GM12878 (cell line): Measurements from ENCODE around the gene DTX1.

ENCODE experiments used
- CTCF ChIP-seq, 3 experiments: IDR thresholded peaks in 2 of 3; conservative IDR thresholded peaks in 1 of 3; 2 replicates each; pipeline ENCODE4 v1.5.1; 2011; ENCODE audit warnings: low read depth in 3 of 3, low read length in 3 of 3, mild to moderate bottlenecking in 3 of 3, control low read depth in 2 of 3, moderate library complexity in 2 of 3, inconsistent platforms in 1 of 3, mixed read lengths in 1 of 3; ENCODE audit not compliant: control insufficient read depth in 2 of 3, insufficient read depth in 1 of 3; ENCODE audit errors: extremely low read depth in 1 of 3
- NFYA ChIP-seq: IDR thresholded peaks from 2 replicates; pipeline ENCODE4 v1.6.1; 2011; ENCODE audit warnings: low read depth, mild to moderate bottlenecking, low read length, improper control_type of control experiment, borderline replicate concordance
- RFX5 ChIP-seq: IDR thresholded peaks from 2 replicates; pipeline ENCODE4 v1.6.1; 2011; ENCODE audit warnings: low read depth, low read length, improper control_type of control experiment
- SIX5 ChIP-seq: IDR thresholded peaks from 2 replicates; pipeline ENCODE4 v1.6.1; 2011; ENCODE audit warnings: mild to moderate bottlenecking, low read depth, low read length, moderate library complexity; ENCODE audit not compliant: severe bottlenecking
- SMARCA5 ChIP-seq: fragments of 450-650 bp; IDR thresholded peaks from 2 replicates; pipeline ENCODE4 v1.6.1; 2017; ENCODE audit warnings: mild to moderate bottlenecking
- TF ChIP-seq, protein P1 (sequence below): fragments of 450-650 bp; IDR thresholded peaks from 2 replicates; pipeline ENCODE4 v1.6.1; 2018; ENCODE audit warnings: mild to moderate bottlenecking, low read depth, moderate library complexity; ENCODE audit not compliant: partially characterized antibody
- TF ChIP-seq, protein P2 (sequence below): IDR thresholded peaks from 2 replicates; pipeline ENCODE4 v1.6.1; 2011; ENCODE audit warnings: low read depth, mild to moderate bottlenecking, low read length, moderate library complexity, borderline replicate concordance; ENCODE audit errors: extremely low read depth

DNA sequence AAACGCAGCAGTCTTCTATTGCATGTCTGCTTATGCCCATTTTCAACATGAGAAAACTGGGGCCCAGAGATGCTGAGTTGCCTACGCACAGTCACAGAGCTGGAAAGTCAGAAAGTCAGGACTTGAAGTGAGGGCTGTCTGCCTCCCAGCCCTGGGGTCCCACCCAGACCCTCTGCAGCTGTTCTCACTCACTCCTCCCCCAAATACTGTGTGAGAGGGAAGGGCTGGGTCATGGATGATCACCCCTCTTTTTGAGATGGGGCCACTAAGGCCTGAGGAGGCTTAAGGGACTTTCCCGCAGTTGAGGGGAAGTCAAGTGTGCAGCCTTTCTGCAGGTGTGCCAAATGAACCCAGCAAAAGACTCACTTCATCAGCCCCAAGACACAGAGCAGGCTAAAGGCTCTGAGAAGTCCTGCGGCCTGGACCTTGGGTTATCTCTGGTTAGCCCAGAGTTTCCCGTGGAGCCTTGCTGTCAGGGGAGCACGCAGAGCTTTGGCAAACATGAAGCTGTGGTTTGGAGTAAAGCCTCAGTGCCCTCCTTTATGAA, 18.7 kb downstream of the DTX1 start:
- no peak for TF ChIP-seq CTCF (IDR thresholded peaks at IDR 0.05 in 2 of 3, conservative IDR thresholded peaks at IDR 0.05 in 1 of 3; ENCODE audit: control insufficient read depth in 2 of 3, extremely low read depth in 1 of 3, insufficient read depth in 1 of 3, low read depth in 3 of 3, low read length in 3 of 3)
- no peak for TF ChIP-seq RFX5
- TF ChIP-seq SMARCA5: peak; percentile 78; the same call in 1 of the 2 replicates
- no peak for TF ChIP-seq NFYA
- TF ChIP-seq, protein P1, sequence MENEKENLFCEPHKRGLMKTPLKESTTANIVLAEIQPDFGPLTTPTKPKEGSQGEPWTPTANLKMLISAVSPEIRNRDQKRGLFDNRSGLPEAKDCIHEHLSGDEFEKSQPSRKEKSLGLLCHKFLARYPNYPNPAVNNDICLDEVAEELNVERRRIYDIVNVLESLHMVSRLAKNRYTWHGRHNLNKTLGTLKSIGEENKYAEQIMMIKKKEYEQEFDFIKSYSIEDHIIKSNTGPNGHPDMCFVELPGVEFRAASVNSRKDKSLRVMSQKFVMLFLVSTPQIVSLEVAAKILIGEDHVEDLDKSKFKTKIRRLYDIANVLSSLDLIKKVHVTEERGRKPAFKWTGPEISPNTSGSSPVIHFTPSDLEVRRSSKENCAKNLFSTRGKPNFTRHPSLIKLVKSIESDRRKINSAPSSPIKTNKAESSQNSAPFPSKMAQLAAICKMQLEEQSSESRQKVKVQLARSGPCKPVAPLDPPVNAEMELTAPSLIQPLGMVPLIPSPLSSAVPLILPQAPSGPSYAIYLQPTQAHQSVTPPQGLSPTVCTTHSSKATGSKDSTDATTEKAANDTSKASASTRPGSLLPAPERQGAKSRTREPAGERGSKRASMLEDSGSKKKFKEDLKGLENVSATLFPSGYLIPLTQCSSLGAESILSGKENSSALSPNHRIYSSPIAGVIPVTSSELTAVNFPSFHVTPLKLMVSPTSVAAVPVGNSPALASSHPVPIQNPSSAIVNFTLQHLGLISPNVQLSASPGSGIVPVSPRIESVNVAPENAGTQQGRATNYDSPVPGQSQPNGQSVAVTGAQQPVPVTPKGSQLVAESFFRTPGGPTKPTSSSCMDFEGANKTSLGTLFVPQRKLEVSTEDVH: no peak
- TF ChIP-seq SIX5: no peak
- TF ChIP-seq, protein P2, sequence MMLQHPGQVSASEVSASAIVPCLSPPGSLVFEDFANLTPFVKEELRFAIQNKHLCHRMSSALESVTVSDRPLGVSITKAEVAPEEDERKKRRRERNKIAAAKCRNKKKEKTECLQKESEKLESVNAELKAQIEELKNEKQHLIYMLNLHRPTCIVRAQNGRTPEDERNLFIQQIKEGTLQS: no peak
